ENCODE measurements around the gene ANXA8. TPM values are rescaled to one million over a fixed set of nuclear protein-coding genes. Genes with fewer than 3 reads are reported as not detected.

Gene ANXA8
- total RNA-seq, 2 experiments from 2014 or later = not detected

GRCh38 chr10:47452495-47453140 is 31.3 kb downstream of the ANXA8 start:
- no peak overlapping the region for H3K27ac Mint-ChIP-seq
- H3K4me1 Mint-ChIP-seq = peaks cover 16% of the 10 kb centered on the region
- ChIA-PET CTCF (no interaction called here), POLR2A (no interaction called here)
- no peaks in the 10 kb centered on the region for H3K9me3 Mint-ChIP-seq (ENCODE audit: low read depth)
- intact Hi-C loops (cut with DNase I, micrococcal nuclease) = no loop called here
- no peaks in the 10 kb centered on the region for H3K36me3 Mint-ChIP-seq (ENCODE audit: low read depth)
- peaks cover 14% of the 10 kb centered on the region for H3K27me3 Mint-ChIP-seq
- H3K4me3 Mint-ChIP-seq = no peak overlapping the region
- ATAC-seq (no peak), DNase-seq (no peak)

- intact Hi-C loops (cut with DNase I, micrococcal nuclease) = no loop called here
- ChIA-PET POLR2A (no interaction called here), CTCF (no interaction called here)
- no peak for ATAC-seq
- DNase-seq = no peak
- Mint-ChIP-seq H3K27ac (no peak overlapping the region), H3K4me1 (peaks cover 16% of the 10 kb centered on the region), H3K36me3 (ENCODE audit: low read depth) (no peaks in the 10 kb centered on the region), H3K4me3 (no peak overlapping the region), H3K27me3 (peaks cover 14% of the 10 kb centered on the region), H3K9me3 (ENCODE audit: low read depth) (no peaks in the 10 kb centered on the region)
Measured at GRCh38 chr10:47451998-47452494, 31.9 kb downstream of the ANXA8 start.

GRCh38 chr10:47451273-47451997 is 32.5 kb downstream of the ANXA8 start:
- H3K4me1 Mint-ChIP-seq = peaks cover 16% of the 10 kb centered on the region
- intact Hi-C loops (cut with DNase I, micrococcal nuclease) = no loop called here
- no peaks in the 10 kb centered on the region for H3K36me3 Mint-ChIP-seq (ENCODE audit: low read depth)
- DNase-seq = no peak
- CTCF ChIA-PET = no interaction called here
- H3K27me3 Mint-ChIP-seq = peaks cover 12% of the 10 kb centered on the region
- POLR2A ChIA-PET = no interaction called here
- no peak overlapping the region for H3K27ac Mint-ChIP-seq
- no peak overlapping the region for H3K4me3 Mint-ChIP-seq
- ATAC-seq = no peak
- no peaks in the 10 kb centered on the region for H3K9me3 Mint-ChIP-seq (ENCODE audit: low read depth)

- intact Hi-C loops (cut with DNase I, micrococcal nuclease) = no loop called here
- Mint-ChIP-seq H3K27me3 (peaks cover 12% of the 10 kb centered on the region), H3K4me1 (peaks cover 16% of the 10 kb centered on the region), H3K27ac (no peak overlapping the region), H3K36me3 (ENCODE audit: low read depth) (no peaks in the 10 kb centered on the region), H3K9me3 (ENCODE audit: low read depth) (peaks cover 6% of the 10 kb centered on the region), H3K4me3 (no peak overlapping the region)
- ATAC-seq (no peak), DNase-seq (no peak)
- ChIA-PET POLR2A (no interaction called here), CTCF (no interaction called here)
Measured at GRCh38 chr10:47450442-47450841, 33.5 kb downstream of the ANXA8 start.

GRCh38 chr10:47449979-47450378 is 33.9 kb downstream of the ANXA8 start:
- Mint-ChIP-seq H3K27me3 (peaks cover 12% of the 10 kb centered on the region), H3K27ac (no peak overlapping the region), H3K4me3 (no peak overlapping the region), H3K4me1 (peaks cover 16% of the 10 kb centered on the region), H3K36me3 (ENCODE audit: low read depth) (peaks cover 4% of the 10 kb centered on the region), H3K9me3 (ENCODE audit: low read depth) (peaks cover 11% of the 10 kb centered on the region)
- CTCF ChIA-PET = interaction anchor here (0.6 kb wide), 1 partner anchor 449 kb away, joined by 3 read pairs; no protein-coding TSS in a partner anchor
- POLR2A ChIA-PET = no interaction called here
- intact Hi-C loops (cut with DNase I, micrococcal nuclease) = no loop called here
- no peak for DNase-seq
- ATAC-seq = no peak

GRCh38 chr10:47449102-47449978 is 34.6 kb downstream of the ANXA8 start:
- CTCF ChIA-PET = interaction anchor here (0.6 to 1.0 kb wide), 2 partner anchors 12 to 448 kb away, joined by 3 read pairs; no protein-coding TSS in a partner anchor
- no peak for ATAC-seq
- Mint-ChIP-seq H3K4me1 (peaks cover 16% of the 10 kb centered on the region), H3K27me3 (peaks cover 12% of the 10 kb centered on the region), H3K36me3 (ENCODE audit: low read depth) (peaks cover 4% of the 10 kb centered on the region), H3K4me3 (no peak overlapping the region), H3K27ac (no peak overlapping the region), H3K9me3 (ENCODE audit: low read depth) (peaks cover 11% of the 10 kb centered on the region)
- POLR2A ChIA-PET = no interaction called here
- no peak for DNase-seq
- intact Hi-C loops (cut with DNase I, micrococcal nuclease) = no loop called here

- Mint-ChIP-seq H3K9me3 (ENCODE audit: low read depth) (peaks cover 14% of the 10 kb centered on the region), H3K4me3 (no peak overlapping the region), H3K27ac (no peak overlapping the region), H3K4me1 (peaks cover 16% of the 10 kb centered on the region), H3K27me3 (peaks cover 9% of the 10 kb centered on the region), H3K36me3 (ENCODE audit: low read depth) (peaks cover 4% of the 10 kb centered on the region)
- ATAC-seq = no peak
- POLR2A ChIA-PET = no interaction called here
- intact Hi-C loops (cut with DNase I, micrococcal nuclease) = no loop called here
- no peak for DNase-seq
- CTCF ChIA-PET = interaction anchor here (0.6 kb wide), 1 partner anchor 82 kb away, joined by 3 read pairs; no protein-coding TSS in a partner anchor
Measured at GRCh38 chr10:47447705-47448104, 36.2 kb downstream of the ANXA8 start.

GRCh38 chr10:47447209-47447608 is 36.7 kb downstream of the ANXA8 start:
- Mint-ChIP-seq H3K9me3 (ENCODE audit: low read depth) (peaks cover 14% of the 10 kb centered on the region), H3K4me3 (no peak overlapping the region), H3K4me1 (peaks cover 16% of the 10 kb centered on the region), H3K36me3 (ENCODE audit: low read depth) (peaks cover 4% of the 10 kb centered on the region), H3K27me3 (peaks cover 9% of the 10 kb centered on the region), H3K27ac (no peak overlapping the region)
- DNase-seq (no peak), ATAC-seq (no peak)
- ChIA-PET CTCF (interaction anchor here (0.6 kb wide), 1 partner anchor 82 kb away, joined by 3 read pairs; no protein-coding TSS in a partner anchor), POLR2A (no interaction called here)
- intact Hi-C loops (cut with DNase I, micrococcal nuclease) = no loop called here

GRCh38 chr10:47445720-47446119 is 38.2 kb downstream of the ANXA8 start:
- intact Hi-C loops (cut with DNase I, micrococcal nuclease) = no loop called here
- Mint-ChIP-seq H3K4me3 (no peak overlapping the region), H3K27ac (no peak overlapping the region), H3K36me3 (ENCODE audit: low read depth) (peaks cover 4% of the 10 kb centered on the region), H3K27me3 (peaks cover 14% of the 10 kb centered on the region), H3K4me1 (peaks cover 16% of the 10 kb centered on the region), H3K9me3 (ENCODE audit: low read depth) (peaks cover 14% of the 10 kb centered on the region)
- ChIA-PET POLR2A (no interaction called here), CTCF (no interaction called here)
- DNase-seq (no peak), ATAC-seq (no peak)

GRCh38 chr10:47444047-47444446 is 39.9 kb downstream of the ANXA8 start:
- Mint-ChIP-seq H3K36me3 (ENCODE audit: low read depth) (peaks cover 4% of the 10 kb centered on the region), H3K4me3 (no peak overlapping the region), H3K27me3 (peaks cover 22% of the 10 kb centered on the region), H3K27ac (no peak overlapping the region), H3K9me3 (ENCODE audit: low read depth) (peaks cover 14% of the 10 kb centered on the region), H3K4me1 (peaks cover 14% of the 10 kb centered on the region)
- DNase-seq (no peak), ATAC-seq (no peak)
- intact Hi-C loops (cut with DNase I, micrococcal nuclease) = no loop called here
- ChIA-PET POLR2A (no interaction called here), CTCF (no interaction called here)

GRCh38 chr10:47443145-47443544 is 40.8 kb downstream of the ANXA8 start:
- ATAC-seq = no peak
- H3K9me3 Mint-ChIP-seq (ENCODE audit: low read depth) = peaks cover 16% of the 10 kb centered on the region
- ChIA-PET CTCF (no interaction called here), POLR2A (no interaction called here)
- intact Hi-C loops (cut with DNase I, micrococcal nuclease) = no loop called here
- H3K4me1 Mint-ChIP-seq = peaks cover 5% of the 10 kb centered on the region
- H3K27me3 Mint-ChIP-seq = peaks cover 20% of the 10 kb centered on the region
- no peak for DNase-seq
- no peak overlapping the region for H3K27ac Mint-ChIP-seq
- H3K4me3 Mint-ChIP-seq = no peak overlapping the region
- H3K36me3 Mint-ChIP-seq (ENCODE audit: low read depth) = peaks cover 4% of the 10 kb centered on the region
